NOMO-1 treated with dmso at 0.1 percent for 144 hours (cell line): ENCODE data around the gene IVNS1ABP.
A peak's percentile ranks its signal among the peaks of the same experiment; 100 is the strongest.
"Not testable (repeated sequence)": the region's sequence is repeated elsewhere in the genome, so short reads cannot be mapped to it uniquely, and the experiment has no call there.

ENCODE experiments used
- DNase-seq: peaks from one replicate; lab custom pipeline; 2025; ENCODE audit not compliant: unreplicated experiment; lab: John Stamatoyannopoulos, UW

IVNS1ABP gene

DNA sequence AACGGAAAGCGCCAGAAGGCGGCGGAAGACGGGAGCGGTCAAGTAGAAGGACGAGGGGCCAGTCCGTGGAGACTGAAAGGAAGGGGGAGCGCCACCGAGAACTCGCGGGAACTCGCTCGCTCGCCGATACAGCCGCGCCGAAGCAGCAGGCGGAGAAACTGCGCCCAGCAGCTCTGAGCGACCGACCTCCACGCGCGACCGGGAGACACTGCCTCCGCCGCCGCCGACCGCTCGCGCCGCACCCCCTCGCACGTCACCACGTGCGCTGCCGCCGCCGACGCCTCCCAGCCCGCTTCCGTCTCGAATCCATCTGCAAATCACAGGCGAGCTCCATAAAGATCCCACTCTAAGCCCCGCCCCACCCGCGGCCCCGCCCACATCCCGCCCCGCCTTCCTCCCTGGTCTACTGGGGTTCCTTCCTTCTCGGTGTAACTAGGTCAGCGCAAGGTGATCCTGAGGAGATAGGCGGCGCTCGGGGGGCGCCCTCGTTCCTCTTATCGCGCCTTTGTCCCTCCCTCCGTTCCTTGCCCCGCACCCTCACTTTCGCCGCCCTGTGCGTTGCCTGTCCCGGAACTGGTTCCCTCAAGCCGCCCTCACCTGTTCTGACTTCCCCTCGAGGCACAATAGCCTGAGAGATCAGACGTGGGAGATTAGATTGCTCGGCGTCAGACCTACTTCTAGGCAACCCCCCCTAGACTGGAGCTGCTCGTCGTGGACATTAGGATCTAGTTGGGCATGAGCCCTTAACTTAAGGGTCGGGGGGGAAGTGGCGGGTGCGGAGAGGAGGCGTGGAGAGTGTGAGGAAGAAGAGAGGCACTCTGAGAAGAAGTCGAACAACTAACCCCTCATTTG, at the start of gene IVNS1ABP:
Gene IVNS1ABP, minus strand, starts transcription at position 210 of the 852 bp plus-strand sequence. CDS start 7,750 bp downstream, outside the sequence.
- DNase-seq: peak; percentile 99

DNA sequence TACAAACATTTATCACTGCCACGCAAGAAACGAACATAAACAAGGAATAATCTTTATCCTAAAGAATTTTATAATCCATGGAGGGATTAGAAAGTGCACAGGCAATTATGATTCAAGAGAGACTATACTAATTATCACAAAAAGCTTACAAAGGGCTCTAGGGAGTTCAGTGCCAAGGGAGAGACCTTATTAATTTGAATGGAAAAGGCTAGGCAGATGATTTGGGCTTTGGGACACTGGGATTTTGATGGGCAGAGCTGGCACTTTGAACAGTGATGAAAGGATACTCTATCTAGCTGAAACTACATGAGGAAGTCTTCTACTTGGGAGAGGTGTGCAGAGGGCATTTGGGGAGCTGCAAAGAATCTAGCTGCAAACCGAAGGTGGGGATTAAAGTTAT, 48.9 kb upstream of the IVNS1ABP start:
- no peak for DNase-seq

DNA sequence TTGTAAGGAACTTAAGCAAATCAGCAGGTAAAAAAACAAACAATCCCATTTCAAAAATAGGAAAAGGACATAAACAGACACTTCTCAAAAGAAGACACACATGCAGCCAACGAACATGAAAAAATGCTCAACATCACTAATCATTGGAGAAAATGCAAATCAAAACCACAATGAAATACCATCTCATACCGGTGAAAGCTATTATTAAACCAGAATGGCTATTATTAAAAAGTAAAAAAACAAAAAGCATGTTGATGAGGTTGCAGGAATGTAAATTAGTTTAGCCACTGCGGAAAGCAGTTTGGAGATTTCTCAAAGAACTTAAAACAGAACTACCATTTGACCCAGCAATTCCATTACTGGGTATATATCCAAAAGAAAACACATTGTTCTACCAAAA, 47.5 kb upstream of the IVNS1ABP start:
- DNase-seq: not testable (repeated sequence)

DNA sequence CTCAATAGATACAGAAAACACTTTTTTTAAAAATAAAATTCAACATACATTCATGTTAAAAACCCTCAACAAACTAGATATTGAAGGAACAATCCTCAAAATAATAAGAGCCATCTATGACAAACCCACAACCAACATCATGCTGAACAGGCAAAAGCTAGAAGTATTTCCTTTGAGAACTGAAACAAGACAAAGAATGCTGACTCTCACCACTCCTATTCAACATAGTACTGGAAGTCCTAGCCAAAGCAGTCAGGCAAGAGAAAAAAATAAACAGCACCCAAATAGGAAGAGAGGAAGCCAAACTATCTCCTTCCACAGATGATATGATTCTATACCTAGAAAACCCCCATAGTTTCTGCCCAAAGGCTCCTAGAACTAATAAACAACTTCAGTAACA, 46.2 kb upstream of the IVNS1ABP start:
- no peak for DNase-seq

DNA sequence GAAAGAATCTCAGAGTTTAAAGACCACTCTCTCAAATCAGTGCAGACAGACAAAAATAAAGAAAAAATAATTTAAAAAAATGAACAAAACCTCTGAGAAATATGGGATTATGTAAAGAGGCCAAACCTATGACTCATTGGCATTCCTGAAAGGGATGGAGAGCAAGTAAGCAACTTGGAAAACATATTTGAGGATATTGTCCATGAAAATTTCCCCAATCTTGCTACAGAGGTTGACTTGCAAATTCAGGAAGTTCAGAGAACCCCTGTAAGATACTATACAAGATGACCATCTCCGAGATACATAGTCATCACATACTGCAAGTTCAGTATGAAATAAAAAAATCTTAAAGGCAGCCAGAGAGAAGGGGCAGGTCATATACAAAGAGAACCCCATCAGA, 43.7 kb upstream of the IVNS1ABP start:
- no peak for DNase-seq

DNA sequence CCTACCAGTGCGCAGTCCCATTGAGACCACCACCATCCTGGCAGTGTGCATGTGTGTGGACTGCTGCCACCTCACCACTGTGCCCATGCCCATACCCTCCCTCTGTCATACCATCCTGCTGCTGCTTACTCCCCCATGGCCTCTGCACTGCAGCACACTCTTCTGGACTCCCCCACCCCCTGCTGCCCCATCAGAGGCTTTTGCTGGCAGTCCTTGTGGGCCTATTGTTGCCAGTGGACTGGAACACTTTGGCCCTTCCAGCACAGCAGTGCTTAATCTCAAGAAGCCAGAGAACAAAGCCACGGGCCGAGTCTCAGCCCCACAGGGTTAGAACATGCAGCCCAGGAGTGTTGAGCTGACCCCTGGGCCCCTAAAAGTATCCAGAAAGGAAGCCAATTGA, 41.9 kb upstream of the IVNS1ABP start:
- no peak for DNase-seq

DNA sequence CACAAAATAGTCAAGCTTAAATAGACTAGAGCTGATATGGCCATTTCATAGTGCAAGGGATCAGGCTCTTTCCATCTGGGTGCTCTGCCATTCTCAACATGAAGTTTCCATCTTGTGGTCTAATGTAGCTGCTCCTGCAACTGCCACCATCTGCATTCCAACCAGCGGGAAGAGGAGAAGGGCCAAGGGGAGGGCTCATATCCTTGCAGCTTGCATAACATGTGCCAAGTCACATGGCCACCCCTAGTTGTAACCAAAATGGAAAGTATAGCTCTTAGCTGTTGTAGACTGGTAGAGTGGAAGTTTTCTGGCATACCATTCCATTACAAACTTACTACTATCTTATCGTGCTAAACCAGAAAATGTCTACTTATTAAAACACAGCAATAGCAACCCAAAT, 38.9 kb upstream of the IVNS1ABP start:
- no peak for DNase-seq

DNA sequence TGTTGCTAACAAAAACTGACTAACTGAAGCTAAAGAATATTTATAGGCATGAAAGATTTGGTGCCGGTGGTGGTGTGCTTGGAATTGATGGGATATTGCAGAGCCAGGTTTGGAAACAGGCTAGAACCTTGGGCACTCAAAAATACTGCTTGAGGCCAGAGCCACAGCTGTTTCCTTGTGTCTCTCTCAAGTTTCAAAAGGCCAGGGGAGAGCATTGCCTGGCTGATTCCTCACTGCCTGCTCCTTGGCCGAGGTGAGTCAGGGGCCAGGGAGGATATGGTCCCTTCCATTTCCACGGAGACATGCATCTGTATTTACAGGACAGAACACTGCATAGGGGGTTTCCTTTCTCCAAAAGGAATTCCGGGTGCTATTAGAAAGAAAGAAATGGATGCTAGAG, 36.1 kb upstream of the IVNS1ABP start:
- no peak for DNase-seq

DNA sequence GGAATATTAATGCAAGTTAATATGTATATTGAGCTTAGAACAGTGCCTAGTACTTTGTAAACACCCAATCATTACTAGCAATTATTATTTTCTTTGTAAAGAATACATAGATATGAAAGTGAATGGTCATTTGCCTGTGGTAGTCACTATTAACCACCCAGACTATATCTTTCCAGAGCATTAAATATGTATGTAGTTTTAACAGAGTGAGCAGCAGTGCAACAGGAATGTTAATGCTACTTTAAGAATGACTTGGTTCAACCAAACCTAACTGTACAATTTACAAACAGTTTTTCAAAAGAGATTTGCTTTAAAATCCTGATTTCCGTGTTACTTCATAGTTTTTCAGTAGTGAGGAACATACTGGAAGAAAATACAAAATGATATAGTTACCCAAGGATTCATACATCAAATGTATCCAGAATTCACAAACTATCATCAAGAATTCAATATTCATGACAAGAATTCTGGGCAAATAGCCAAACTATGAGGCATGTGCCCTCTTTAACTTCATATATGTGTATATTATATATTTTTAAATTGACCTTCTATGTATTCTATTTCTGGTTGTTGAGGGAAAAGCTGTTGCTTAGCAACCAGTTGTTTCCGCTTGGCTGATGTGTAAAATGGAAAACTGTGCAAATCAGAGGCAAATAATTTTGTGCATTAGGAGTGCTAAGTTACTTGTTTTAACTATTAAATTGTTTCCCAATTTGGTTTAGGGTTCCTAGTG, 34.9 kb upstream of the IVNS1ABP start:
- no peak for DNase-seq

DNA sequence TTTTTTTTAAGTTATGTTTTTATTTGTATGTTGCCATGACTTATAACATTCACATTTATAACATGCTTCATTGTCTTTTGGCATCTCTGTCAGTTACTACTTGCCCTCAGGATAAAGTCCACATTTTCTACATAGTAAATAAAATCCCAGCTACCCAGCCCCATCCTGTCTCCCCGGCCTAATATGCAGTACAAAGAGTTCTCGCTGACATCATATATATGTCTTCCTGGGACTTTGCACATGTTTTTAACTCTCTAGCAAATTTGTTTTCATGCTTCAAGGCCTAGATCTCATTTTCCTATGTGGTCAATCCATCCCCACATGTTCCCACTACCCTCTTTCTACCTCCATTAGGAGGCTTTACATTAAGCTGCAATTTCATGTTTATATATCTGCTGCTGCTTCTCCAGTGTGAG, 33.0 kb upstream of the IVNS1ABP start:
- DNase-seq: no peak

DNA sequence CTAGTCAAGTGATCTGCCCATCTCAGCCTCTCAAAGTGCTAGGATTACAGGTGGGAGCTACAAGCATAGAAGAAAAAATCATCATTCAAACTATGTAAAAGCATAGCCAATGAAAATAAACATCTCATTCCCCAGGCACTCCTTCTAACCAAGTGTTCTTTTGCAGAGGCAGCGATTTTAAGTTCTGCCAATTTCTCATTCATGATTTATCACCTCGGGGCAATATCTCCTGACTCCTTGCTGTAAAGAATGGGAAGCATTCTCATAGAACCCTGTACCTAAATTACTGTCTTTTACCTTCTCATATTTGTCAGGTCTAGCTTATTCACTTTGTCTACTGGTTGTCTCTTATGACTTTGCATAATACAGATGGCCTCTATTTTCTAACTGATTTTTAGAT, 32.5 kb upstream of the IVNS1ABP start:
- DNase-seq: no peak

DNA sequence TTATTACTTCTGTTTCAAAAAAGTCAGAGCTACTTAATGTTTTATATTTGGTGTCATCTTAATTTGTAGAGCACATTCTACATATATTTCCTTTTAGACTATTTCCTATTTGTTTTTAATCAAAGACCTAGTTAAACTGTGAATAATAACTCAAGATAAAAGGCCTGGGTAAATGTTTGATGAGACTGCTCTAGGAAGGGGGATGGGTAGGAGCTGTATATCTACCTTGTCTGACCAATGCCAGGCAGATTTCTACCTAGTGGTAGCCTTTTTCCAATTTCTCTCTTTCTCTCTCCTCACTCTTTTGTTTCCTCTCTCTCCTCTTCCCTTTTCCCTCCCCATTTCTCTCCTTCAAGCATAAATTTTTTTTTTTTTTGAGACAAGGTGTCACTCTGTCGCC, 31.9 kb upstream of the IVNS1ABP start:
- no peak for DNase-seq

DNA sequence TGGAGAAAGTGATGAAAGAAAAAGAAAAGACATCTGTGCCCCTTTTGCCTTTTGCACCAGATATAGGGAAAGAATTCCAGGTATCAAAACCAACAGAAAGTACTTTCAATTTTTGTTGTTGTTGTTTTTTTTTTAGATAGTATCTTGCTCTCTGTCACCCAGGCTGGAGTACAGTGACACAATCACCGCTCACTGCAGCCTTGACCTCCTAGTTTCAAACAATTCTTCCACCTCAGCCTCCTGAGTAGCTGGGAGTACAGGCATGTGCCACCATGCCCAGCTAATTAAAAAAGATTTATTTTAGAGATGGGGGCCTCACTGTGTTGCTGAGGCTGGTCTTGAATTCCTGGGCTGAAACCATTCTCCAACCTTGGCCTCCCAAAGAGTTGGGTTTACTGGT, 31.3 kb upstream of the IVNS1ABP start:
- no peak for DNase-seq

DNA sequence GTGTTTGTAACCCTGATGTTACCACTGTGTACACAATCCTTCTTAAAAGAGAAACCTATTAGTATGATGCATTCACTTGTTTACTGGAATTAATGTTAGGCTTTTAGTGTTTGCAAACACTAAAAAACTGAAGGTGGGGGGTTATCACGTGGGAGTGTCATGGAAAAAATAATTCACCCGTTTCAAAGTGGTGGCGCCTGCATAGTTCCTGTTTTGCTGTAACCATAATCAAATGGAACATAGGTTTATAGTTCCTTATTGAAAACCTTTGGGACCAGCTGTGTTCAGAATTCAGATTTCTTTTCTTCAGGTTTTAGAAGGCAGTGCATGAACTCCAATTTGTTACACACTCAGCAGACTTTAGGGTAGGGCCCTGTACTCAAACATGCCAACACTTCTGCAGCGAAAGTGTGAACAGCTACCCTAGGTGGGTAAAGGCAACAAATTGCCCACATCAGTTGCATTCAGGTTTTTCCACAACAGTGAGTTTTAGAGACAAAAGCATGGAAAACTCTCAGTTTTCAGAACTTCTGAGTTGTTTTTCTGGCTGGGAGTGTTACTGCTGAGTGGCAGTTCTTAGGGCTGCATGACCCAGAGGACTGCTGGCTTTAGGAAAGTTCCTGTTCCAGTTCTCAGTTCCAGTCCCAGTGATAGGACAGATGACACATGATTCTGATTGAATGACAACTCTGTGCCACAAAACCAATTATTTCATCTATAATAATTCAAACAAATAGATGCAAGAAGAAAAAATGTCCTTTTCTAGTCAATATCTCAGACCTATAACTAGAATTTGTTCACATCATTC, 29.1 kb upstream of the IVNS1ABP start:
- peak; percentile 39 for DNase-seq

DNA sequence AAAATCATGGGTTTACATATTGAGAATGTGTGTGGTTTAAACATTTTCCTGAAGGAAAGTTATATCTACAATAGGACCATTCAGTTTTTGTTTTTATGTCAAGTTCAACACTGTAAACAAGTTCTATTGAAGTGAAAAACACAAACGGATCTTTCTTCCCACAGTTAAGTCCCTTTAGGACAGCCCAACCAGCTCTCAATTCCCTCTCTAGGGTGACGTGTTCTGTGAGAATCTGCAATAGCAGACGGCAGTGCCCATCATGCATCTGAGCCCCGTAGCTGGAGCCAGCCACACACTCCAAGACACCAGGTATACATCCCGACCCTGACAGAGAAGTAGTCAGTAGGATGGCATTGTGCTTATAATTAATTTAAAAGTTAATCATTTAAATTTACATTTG, 26.3 kb upstream of the IVNS1ABP start:
- no peak for DNase-seq

DNA sequence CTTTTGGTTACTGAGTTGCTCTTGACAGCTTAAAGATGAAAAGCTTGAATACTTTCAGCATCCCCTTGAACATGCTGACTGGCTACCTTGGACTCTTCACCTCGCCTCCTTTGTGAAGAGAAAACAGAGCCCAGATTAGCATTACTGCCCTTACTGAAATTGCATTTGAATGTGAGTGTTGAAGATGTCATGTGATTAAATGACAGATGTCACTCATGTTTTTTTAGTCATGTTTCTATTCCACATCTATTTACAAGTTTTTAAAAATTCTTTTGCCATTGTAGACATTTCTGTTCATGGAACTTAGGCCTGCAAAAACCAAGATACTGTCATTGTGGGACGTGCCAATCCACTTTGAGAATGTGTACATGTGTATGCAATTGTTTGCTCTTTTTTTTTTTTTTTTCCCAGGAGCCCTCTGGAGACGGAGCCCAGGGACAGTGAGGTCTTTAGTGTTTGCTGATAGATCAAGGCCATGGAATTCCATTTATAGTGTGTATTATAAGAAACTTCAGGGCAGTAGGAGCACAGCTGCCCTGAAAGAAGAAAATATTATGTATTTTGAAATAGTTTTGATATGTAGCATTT, 25.7 kb upstream of the IVNS1ABP start:
- DNase-seq: no peak

DNA sequence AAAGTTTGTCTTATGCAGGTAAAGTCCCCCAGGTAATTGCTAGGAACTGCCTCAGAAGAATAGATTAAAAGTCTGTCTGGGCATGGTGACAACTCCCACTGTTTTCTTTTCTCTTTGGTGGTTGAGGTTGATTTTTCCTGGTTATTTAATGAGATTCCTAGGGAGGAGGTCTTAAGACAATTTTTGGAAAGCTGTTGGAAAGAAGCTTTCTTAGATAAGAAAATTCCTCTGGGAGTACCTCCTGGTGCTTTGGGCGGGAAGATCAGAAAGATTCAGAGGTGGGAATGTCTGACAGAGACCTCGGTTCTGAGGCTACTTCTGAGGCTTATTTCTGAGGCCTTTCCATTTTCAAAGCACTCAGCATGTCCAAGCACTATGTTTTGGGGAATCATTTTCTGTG, 25.0 kb upstream of the IVNS1ABP start:
- no peak for DNase-seq

DNA sequence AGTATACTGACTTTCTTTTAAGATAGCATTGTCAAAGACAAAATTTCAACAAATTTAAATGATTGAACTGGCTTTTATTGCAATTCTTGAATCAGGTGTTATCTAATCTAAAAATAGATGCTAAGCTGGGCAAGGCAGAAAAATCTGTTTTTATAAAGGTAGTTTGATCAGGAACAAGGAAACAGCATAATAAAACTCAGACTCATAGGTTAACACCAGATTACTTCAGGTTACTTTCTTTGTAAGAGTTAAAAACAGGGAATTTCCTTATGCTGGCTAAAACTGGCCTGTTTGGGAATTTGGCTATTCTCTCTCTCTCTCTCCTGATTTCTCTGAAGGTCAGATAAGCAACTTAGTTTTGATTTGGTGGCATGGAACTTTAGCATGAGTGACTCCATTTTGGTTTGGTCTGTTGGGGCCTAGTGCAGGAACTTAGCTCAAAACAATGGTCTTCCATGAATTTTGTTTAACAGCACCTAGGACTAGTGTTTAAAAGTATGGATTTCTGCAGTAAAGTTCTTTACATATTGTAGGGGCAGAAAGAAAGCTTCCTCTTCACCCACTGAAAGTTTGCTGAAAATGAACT, 24.2 kb upstream of the IVNS1ABP start:
- DNase-seq: no peak

DNA sequence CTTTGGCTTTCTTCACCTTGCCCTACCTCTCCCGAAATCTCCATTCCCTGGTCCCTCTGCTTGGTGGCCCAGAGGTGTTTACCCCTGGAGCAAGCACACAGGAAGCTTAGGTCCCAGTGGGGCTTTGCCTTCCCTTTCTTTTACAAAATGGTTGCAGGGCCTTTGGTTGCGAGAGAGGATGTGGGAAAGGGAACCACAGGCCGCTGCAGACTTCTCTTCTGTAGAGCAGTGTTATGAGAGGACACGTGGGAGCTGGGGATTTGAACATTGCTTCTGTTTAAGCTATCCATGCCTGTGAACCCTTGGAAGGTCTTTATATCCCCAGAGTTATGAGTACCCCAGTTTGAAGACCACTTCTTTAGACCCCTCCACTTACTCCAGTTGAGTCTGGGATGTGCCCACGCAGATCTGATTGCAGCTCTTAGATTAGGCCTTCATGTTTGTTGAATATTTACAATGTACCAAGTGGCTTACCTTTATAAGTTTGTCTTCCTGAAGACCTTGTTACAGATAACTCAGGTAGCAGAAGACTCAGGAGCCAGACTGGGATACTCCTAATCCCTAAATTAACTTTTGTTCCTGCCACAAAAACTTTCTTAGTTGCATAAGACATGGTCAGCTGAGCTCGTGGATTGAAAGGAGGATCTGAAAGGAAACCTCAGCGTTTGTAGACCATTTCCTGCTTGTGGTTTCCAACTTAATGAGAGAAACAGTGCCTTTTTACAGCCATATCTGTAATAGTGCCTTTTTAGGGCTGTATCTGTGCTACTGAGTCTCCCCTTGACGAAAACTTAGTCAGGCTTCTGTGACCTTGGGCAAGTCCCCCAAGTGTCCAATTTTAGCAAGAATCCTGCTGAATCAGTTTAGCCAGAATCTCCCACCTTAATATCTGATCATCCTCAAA, 21.9 kb upstream of the IVNS1ABP start:
- DNase-seq: peak; percentile 73

DNA sequence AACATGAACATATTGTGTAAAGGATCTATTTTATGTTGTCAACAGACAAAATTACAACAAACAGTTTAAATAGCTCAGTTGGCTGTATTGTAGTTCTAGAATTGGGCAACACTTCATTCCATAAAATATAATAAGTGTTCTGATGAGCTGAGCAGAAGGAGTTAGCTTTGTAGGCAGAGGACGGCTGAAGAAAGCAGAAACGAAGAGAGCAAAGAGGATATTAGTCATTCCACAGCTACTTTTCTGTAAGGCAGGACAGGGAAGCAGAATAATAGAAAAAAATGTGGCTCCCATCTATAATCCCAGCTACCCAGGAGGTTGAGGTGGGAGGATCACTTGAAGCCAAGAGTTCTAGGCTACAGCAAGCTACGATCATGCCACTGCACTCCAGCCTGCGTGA, 20.2 kb upstream of the IVNS1ABP start:
- DNase-seq: peak; percentile 52
